Vagina (tissue), 2 donors: ENCODE data around the gene MACROD2. TPM values are rescaled to one million over a fixed set of nuclear protein-coding genes. Genes with fewer than 3 reads are reported as not detected.

Source experiments
- DNase-seq, 2 donors: peaks; one replicate each; pipeline ENCODE4 v3.0.0-alpha.2; 2017; ENCODE audit errors: extremely low spot score in 2 of 2
- H3K27ac ChIP-seq: fragments of 200-600 bp; sonication (generic); one replicate; pipeline ENCODE4 v1.5.1; 2019
- H3K27me3 ChIP-seq: fragments of 200-600 bp; sonication (generic); one replicate; pipeline ENCODE4 v1.5.1; 2019
- H3K36me3 ChIP-seq, 2 donors: fragments of 200-600 bp; sonication (generic); one replicate each; pipeline ENCODE4 v1.5.1; 2017 to 2019
- H3K4me1 ChIP-seq: fragments of 200-600 bp; sonication (generic); one replicate; pipeline ENCODE4 v1.5.1; 2019
- H3K4me3 ChIP-seq, 2 donors: fragments of 200-600 bp; sonication (generic); 1 replicate in 1 of 2; 2 replicates in 1 of 2; pipeline ENCODE4 v1.5.1; 2016 to 2019
- H3K9me3 ChIP-seq: fragments of 200-600 bp; sonication (generic); one replicate; pipeline ENCODE4 v1.5.1; 2019
- POLR2A ChIP-seq, 2 donors: fragments of 450-650 bp; IDR thresholded peaks; one replicate each; pipeline ENCODE4 v1.6.1; 2017; ENCODE audit warnings: antibody characterized with exemption in 2 of 2, mild to moderate bottlenecking in 2 of 2, moderate library complexity in 2 of 2
- POLR2AphosphoS5 ChIP-seq, 2 donors: sonication (generic); formaldehyde crosslinking; IDR thresholded peaks; one replicate each; pipeline ENCODE4 v1.9.0; 2017; ENCODE audit warnings: antibody characterized with exemption in 2 of 2, mild to moderate bottlenecking in 2 of 2, low read depth in 1 of 2; ENCODE audit not compliant: insufficient read depth in 1 of 2
- intact Hi-C: fragments of 100-400 bp; cut with DNase I; formaldehyde crosslinking; loops from one replicate; pipeline ENCODE4 v1.15.1; 2023
- total RNA-seq: library from RNA; depleted of rRNA; stranded (reverse); fragments of >200 nt; gene quantifications from one replicate; pipeline ENCODE4 v1.2.3, GENCODE V29; 2016
- TF ChIP-seq, protein P1 (sequence below), 3 experiments: fragments of 450-650 bp in 2 of 3; fragments of 200-600 bp in 1 of 3; sonication (generic) in 1 of 3; IDR thresholded peaks; one replicate each; pipeline ENCODE4 v1.5.1; 2017 to 2019; ENCODE audit warnings: antibody characterized with exemption in 3 of 3, mild to moderate bottlenecking in 2 of 3, moderate library complexity in 2 of 3

Gene MACROD2
- total RNA-seq, 1 donor from 2014 or later = 12.5 TPM

DNA sequence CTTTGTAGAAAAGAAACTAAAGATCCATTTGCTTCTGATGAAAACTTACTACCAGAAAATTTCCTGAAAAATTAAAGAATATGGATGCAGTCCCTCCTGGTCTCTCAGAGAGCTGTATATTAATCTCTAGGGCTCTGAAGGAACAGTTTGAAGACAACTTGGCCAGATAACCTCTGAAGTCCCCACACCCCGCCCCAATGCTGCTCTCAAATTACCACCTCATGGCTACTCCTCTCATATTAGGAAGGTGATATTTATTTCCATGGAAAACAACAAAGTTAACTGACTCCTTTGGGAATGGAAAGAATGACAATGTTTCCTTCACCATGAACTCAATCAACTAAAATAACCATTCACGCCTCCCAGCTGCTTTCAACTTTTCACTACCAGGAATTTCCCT, 750.5 kb downstream of the MACROD2 start:
- no peaks in the 10 kb centered on the region for H3K36me3 ChIP-seq
- TF ChIP-seq POLR2A (IDR thresholded peaks at IDR 0.05) (no peak), POLR2AphosphoS5 (IDR thresholded peaks at IDR 0.05; ENCODE audit: insufficient read depth in 1 of 2, low read depth in 1 of 2) (no peak)
- TF ChIP-seq, protein P1, sequence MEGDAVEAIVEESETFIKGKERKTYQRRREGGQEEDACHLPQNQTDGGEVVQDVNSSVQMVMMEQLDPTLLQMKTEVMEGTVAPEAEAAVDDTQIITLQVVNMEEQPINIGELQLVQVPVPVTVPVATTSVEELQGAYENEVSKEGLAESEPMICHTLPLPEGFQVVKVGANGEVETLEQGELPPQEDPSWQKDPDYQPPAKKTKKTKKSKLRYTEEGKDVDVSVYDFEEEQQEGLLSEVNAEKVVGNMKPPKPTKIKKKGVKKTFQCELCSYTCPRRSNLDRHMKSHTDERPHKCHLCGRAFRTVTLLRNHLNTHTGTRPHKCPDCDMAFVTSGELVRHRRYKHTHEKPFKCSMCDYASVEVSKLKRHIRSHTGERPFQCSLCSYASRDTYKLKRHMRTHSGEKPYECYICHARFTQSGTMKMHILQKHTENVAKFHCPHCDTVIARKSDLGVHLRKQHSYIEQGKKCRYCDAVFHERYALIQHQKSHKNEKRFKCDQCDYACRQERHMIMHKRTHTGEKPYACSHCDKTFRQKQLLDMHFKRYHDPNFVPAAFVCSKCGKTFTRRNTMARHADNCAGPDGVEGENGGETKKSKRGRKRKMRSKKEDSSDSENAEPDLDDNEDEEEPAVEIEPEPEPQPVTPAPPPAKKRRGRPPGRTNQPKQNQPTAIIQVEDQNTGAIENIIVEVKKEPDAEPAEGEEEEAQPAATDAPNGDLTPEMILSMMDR (IDR thresholded peaks at IDR 0.05) = no peak
- no peaks in the 10 kb centered on the region for H3K9me3 ChIP-seq
- no peaks in the 10 kb centered on the region for H3K4me1 ChIP-seq
- intact Hi-C loops = no loop called here
- no peaks in the 10 kb centered on the region for H3K27me3 ChIP-seq
- H3K27ac ChIP-seq = no peak overlapping the region
- H3K4me3 ChIP-seq = no peak overlapping the region
- DNase-seq = no peak

DNA sequence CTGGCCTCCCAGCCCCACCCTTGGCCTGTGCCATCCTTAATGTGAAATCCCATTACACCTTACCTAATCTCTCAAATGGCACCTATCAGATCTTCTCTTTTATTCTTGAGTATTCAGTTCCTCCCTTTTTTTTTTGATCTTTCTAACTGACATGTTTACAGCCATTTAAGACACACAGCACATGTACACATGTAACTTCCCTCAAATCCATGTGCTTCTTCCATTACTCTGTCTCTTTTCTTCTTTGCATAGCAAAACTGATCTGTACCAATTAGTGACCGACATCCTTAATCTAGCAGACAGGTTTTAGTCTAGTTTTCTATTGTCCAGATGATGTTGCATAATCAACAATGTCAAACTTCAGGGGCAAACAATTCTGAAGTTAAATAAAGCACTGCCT, 755.9 kb downstream of the MACROD2 start:
- Histone ChIP-seq H3K27ac (no peak overlapping the region), H3K4me3 (no peak overlapping the region), H3K36me3 (no peaks in the 10 kb centered on the region), H3K27me3 (no peaks in the 10 kb centered on the region), H3K9me3 (no peaks in the 10 kb centered on the region), H3K4me1 (no peaks in the 10 kb centered on the region)
- no peak for DNase-seq
- no peak for TF ChIP-seq POLR2AphosphoS5 (IDR thresholded peaks at IDR 0.05; ENCODE audit: insufficient read depth in 1 of 2, low read depth in 1 of 2)
- TF ChIP-seq, protein P1 (IDR thresholded peaks at IDR 0.05) = no peak
- TF ChIP-seq POLR2A (IDR thresholded peaks at IDR 0.05) = no peak
- intact Hi-C loops = no loop called here

DNA sequence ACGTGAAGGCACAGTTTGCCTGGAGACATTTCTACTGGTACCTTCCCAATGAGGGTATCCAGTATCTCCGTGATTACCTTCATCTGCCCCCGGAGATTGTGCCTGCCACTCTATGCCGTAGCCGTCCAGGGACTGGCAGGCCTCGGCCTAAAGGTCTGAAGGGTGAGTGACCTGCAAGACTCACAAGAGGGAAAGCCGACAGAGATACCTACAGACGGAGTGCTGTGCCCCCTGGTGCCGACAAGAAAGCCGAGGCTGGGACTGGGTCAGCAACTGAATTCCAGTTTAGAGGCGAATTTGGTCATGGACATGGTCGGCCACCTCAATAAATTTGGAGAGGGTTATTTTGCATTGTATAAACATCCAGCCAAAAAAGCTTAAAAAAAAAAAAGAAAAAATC, 762.4 kb downstream of the MACROD2 start:
- no peak for DNase-seq
- TF ChIP-seq, protein P1 (IDR thresholded peaks at IDR 0.05) = no peak
- TF ChIP-seq POLR2A (IDR thresholded peaks at IDR 0.05) (no peak), POLR2AphosphoS5 (IDR thresholded peaks at IDR 0.05; ENCODE audit: insufficient read depth in 1 of 2, low read depth in 1 of 2) (no peak)
- H3K4me1 ChIP-seq = no peaks in the 10 kb centered on the region
- H3K27me3 ChIP-seq = no peaks in the 10 kb centered on the region
- no peak overlapping the region for H3K4me3 ChIP-seq
- no peaks in the 10 kb centered on the region for H3K36me3 ChIP-seq
- no peaks in the 10 kb centered on the region for H3K9me3 ChIP-seq
- H3K27ac ChIP-seq = no peak overlapping the region
- intact Hi-C loops = no loop called here

DNA sequence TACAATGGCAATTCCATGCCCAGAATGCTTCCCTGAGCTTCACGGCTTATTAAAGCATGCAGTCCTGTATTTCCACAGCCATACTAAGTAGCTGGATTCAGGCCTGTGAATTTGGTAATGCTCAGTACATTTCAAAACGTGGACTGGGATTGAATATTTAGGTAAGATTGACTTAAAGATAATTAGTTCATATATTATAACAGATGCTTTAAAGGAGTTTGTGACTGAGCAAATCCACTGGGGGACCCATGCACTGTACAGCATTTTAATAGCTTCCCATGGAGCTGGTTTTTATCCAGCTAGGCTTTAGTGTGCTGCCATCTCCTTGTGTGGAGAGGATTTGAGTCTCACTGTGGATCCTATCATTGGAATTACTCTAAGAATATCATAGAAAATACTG, 763.0 kb downstream of the MACROD2 start:
- DNase-seq = no peak
- no peaks in the 10 kb centered on the region for H3K9me3 ChIP-seq
- no peaks in the 10 kb centered on the region for H3K27me3 ChIP-seq
- no peak overlapping the region for H3K27ac ChIP-seq
- no peak overlapping the region for H3K4me3 ChIP-seq
- intact Hi-C loops = no loop called here
- H3K36me3 ChIP-seq = no peaks in the 10 kb centered on the region
- H3K4me1 ChIP-seq = no peaks in the 10 kb centered on the region
- TF ChIP-seq POLR2AphosphoS5 (IDR thresholded peaks at IDR 0.05; ENCODE audit: insufficient read depth in 1 of 2, low read depth in 1 of 2) (no peak), POLR2A (IDR thresholded peaks at IDR 0.05) (no peak)
- TF ChIP-seq, protein P1 (IDR thresholded peaks at IDR 0.05) = no peak

DNA sequence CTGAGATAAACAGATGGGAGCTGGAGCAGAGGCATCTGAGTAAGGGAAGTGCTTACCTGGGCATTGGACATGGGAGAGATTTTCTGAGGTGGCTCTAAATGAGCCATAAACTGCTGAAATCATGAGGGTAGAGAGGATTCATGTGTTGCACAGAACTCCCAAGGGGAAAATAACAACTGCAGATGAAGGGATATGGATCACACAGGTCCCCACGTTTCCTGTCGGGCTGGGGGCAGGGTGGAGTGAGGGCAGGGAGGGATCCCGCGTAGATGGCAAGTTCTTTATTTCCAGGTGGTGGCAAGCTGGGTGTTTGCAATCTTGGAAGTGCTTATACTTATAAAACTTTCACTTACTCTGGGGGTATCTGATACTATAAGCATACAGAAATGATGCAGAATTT, 764.7 kb downstream of the MACROD2 start:
- no peak for DNase-seq
- no peaks in the 10 kb centered on the region for H3K9me3 ChIP-seq
- no peaks in the 10 kb centered on the region for H3K4me1 ChIP-seq
- H3K27ac ChIP-seq = no peak overlapping the region
- TF ChIP-seq POLR2A (IDR thresholded peaks at IDR 0.05) (no peak), POLR2AphosphoS5 (IDR thresholded peaks at IDR 0.05; ENCODE audit: insufficient read depth in 1 of 2, low read depth in 1 of 2) (no peak)
- TF ChIP-seq, protein P1 (IDR thresholded peaks at IDR 0.05) = no peak
- no peaks in the 10 kb centered on the region for H3K27me3 ChIP-seq
- H3K36me3 ChIP-seq = no peaks in the 10 kb centered on the region
- intact Hi-C loops = no loop called here
- H3K4me3 ChIP-seq = no peak overlapping the region
